CD4-positive, CD25-positive, alpha-beta regulatory T cell (primary cell): ENCODE results near the gene ALDOC. TPM values are rescaled to one million over a fixed set of nuclear protein-coding genes. Genes with fewer than 3 reads are reported as not detected.

ENCODE experiments used
- ATAC-seq, 2 donors: fragments of 150-1000 bp; cut with Tn5 transposase; one replicate each; pipeline ENCODE4 v1.10.0; 2021; ENCODE audit warnings: low read depth in 2 of 2, moderate number of reproducible peaks in 2 of 2, moderate library complexity in 1 of 2
- DNase-seq, 3 donors: peaks; one replicate each; pipeline versions ENCODE4 v3.0.0 to v3.0.0-alpha.2; 2012 to 2022; ENCODE audit warnings: mixed read lengths in 1 of 3
- H3K27ac ChIP-seq: one replicate; pipeline ENCODE4 v1.7.0; 2013; ENCODE audit warnings: mild to moderate bottlenecking, low read length; ENCODE audit not compliant: insufficient read depth, poor library complexity, severe bottlenecking
- H3K27me3 ChIP-seq: one replicate; pipeline ENCODE4 v1.7.0; 2013; ENCODE audit warnings: low read length; ENCODE audit not compliant: control insufficient read depth, insufficient read depth
- H3K36me3 ChIP-seq: one replicate; pipeline ENCODE4 v1.7.0; 2013; ENCODE audit warnings: mild to moderate bottlenecking, low read length, moderate library complexity; ENCODE audit not compliant: control insufficient read depth, insufficient read depth
- H3K4me1 ChIP-seq: 2 replicates; pipeline ENCODE4 v1.7.0; 2013; ENCODE audit warnings: mild to moderate bottlenecking, low read length; ENCODE audit not compliant: insufficient read depth, control insufficient read depth, poor library complexity, severe bottlenecking
- H3K4me3 ChIP-seq: one replicate; pipeline ENCODE4 v1.7.0; 2013; ENCODE audit warnings: low read depth, mild to moderate bottlenecking, low read length, moderate library complexity
- H3K9me3 ChIP-seq, 2 experiments: 1 replicate in 1 of 2; 2 replicates in 1 of 2; pipeline ENCODE4 v1.7.0; 2013; ENCODE audit warnings: low read length in 2 of 2, mild to moderate bottlenecking in 1 of 2, moderate library complexity in 1 of 2; ENCODE audit not compliant: control insufficient read depth in 2 of 2
- H3K27ac Mint-ChIP-seq, 3 donors: one replicate each; pipeline ENCODE4 v1.8.0; 2020 to 2022; ENCODE audit warnings: mild to moderate bottlenecking in 3 of 3, mixed read lengths in 3 of 3, moderate library complexity in 2 of 3
- H3K27me3 Mint-ChIP-seq: one replicate; pipeline ENCODE4 v1.8.0; 2022; ENCODE audit warnings: mild to moderate bottlenecking, mixed read lengths
- H3K36me3 Mint-ChIP-seq: one replicate; pipeline ENCODE4 v1.8.0; 2020; ENCODE audit warnings: mixed read lengths
- H3K4me1 Mint-ChIP-seq, 4 donors: one replicate each; pipeline ENCODE4 v1.8.0; 2020 to 2022; ENCODE audit warnings: mixed read lengths in 4 of 4, mild to moderate bottlenecking in 1 of 4
- H3K4me3 Mint-ChIP-seq, 4 donors: one replicate each; pipeline ENCODE4 v1.8.0; 2020 to 2022; ENCODE audit warnings: mild to moderate bottlenecking in 4 of 4, mixed read lengths in 4 of 4, moderate library complexity in 3 of 4
- H3K9me3 Mint-ChIP-seq, 7 donors: one replicate each; pipeline ENCODE4 v1.8.0; 2020 to 2022; ENCODE audit warnings: mixed read lengths in 7 of 7, mild to moderate bottlenecking in 3 of 7, moderate library complexity in 2 of 7
- polyA plus RNA-seq, 4 donors: library from polyadenylated mRNA; unstranded; fragments of 300-500 nt; fragmentation: Illumina TruSeq; gene quantifications; one replicate each; pipeline ENCODE4 v1.2.3, GENCODE V29; 2021
- total RNA-seq: library from RNA; stranded (reverse); gene quantifications from one replicate; pipeline ENCODE4 v1.2.3, GENCODE V29; 2022

ALDOC gene
- total and polyA plus RNA-seq, 5 donors from 2014 or later = 33.0 to 109 (median 86.4) TPM

DNA sequence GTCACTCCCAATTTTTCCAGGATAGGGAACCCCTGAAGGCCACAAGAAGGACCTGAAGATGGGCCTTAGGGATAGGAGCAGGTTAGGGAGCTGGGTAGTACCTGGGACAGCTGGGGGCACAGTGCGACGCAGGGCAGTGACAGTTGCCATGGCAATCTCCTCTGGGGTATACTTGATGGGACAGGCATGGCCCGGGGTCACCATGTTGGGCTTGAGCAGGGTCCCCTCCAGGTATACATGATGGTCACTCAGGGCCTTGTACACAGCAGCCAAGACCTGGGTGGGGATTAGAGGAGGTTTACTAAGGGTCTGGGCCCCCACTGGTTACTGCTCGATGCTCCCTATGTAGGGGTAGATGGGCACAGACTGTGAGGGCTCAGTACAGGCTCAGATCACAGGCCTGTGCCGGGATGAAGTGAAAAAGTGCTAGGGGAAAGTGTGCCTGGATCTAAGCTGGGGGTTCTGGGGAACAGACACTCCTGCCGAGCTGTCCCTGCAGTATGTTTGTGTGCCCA is 2.7 kb downstream of the ALDOC start:
- H3K27me3 ChIP-seq = no peaks in the 10 kb centered on the region
- ATAC-seq (no peak), DNase-seq (no peak)
- H3K27me3 Mint-ChIP-seq = no peaks in the 10 kb centered on the region
- peaks cover 3% of the 10 kb centered on the region for H3K36me3 Mint-ChIP-seq
- H3K9me3 ChIP-seq = no peaks in the 10 kb centered on the region
- peak overlapping the region in 3 of 4 donors; percentile 24 to 73 (median 70) for H3K4me3 Mint-ChIP-seq
- H3K9me3 Mint-ChIP-seq = no peaks in the 10 kb centered on the region
- no peak overlapping the region for H3K27ac ChIP-seq
- no peak overlapping the region for H3K4me3 ChIP-seq
- no peaks in the 10 kb centered on the region for H3K36me3 ChIP-seq
- H3K4me1 Mint-ChIP-seq = peaks cover 14 to 71% (median 45%) of the 10 kb centered on the region in 4 donors
- H3K4me1 ChIP-seq = peaks cover 46% of the 10 kb centered on the region
- H3K27ac Mint-ChIP-seq = no peak overlapping the region

GRCh38 chr17:28573521-28573920 is 3.2 kb downstream of the ALDOC start:
- H3K4me3 Mint-ChIP-seq = peak overlapping the region in 3 of 4 donors; percentile 15 to 99 (median 98)
- Histone ChIP-seq H3K27me3 (no peaks in the 10 kb centered on the region), H3K27ac (no peak overlapping the region), H3K4me3 (no peak overlapping the region), H3K9me3 (no peaks in the 10 kb centered on the region), H3K36me3 (no peaks in the 10 kb centered on the region), H3K4me1 (peaks cover 51% of the 10 kb centered on the region)
- ATAC-seq (no peak), DNase-seq (no peak)
- H3K27me3 Mint-ChIP-seq = no peaks in the 10 kb centered on the region
- H3K27ac Mint-ChIP-seq = no peak overlapping the region
- H3K9me3 Mint-ChIP-seq = peaks cover 0 to 1% (median 0%) of the 10 kb centered on the region in 7 donors
- H3K4me1 Mint-ChIP-seq = peaks cover 16 to 76% (median 48%) of the 10 kb centered on the region in 4 donors
- H3K36me3 Mint-ChIP-seq = peaks cover 3% of the 10 kb centered on the region

DNA sequence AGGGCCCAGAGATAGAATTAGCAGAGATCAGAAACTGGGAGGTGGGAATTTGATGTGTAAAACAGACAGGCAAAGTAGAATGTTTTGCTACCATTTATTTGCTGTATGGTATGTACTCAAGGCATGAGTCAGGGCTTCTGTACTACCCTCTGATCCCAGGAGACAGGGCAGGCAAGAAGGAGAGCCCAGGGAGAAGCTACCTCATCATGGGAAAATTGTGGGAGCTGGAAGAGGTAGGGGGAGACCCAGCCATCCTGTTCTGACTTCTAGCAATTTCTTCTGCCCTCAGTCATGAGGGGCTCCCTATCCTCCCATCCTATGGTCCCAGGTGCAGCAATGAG is 3.7 kb downstream of the ALDOC start:
- H3K4me3 Mint-ChIP-seq = peak overlapping the region; percentile 15 to 99 (median 98)

GRCh38 chr17:28572259-28573039 is 4.2 kb downstream of the ALDOC start:
- DNase-seq (peak in 1 of 3 donors; percentile 44), ATAC-seq (no peak)
- Histone ChIP-seq H3K4me1 (peaks cover 53% of the 10 kb centered on the region), H3K27ac (peak overlapping the region; percentile 84), H3K4me3 (peak overlapping the region; percentile 96), H3K27me3 (no peaks in the 10 kb centered on the region), H3K9me3 (no peaks in the 10 kb centered on the region), H3K36me3 (no peaks in the 10 kb centered on the region)
- Mint-ChIP-seq H3K27me3 (no peaks in the 10 kb centered on the region), H3K9me3 (peaks cover 0 to 1% (median 0%) of the 10 kb centered on the region in 7 donors), H3K4me3 (peak overlapping the region; percentile 92 to 99 (median 98)), H3K4me1 (peaks cover 20 to 87% (median 57%) of the 10 kb centered on the region in 4 donors), H3K36me3 (peaks cover 8% of the 10 kb centered on the region), H3K27ac (peak overlapping the region; percentile 87 to 97 (median 95))

More for the DNA sequence above, 3.7 kb downstream of the ALDOC start:
- Histone ChIP-seq H3K27ac (no peak overlapping the region), H3K4me1 (peaks cover 53% of the 10 kb centered on the region), H3K27me3 (no peaks in the 10 kb centered on the region), H3K36me3 (no peaks in the 10 kb centered on the region), H3K9me3 (no peaks in the 10 kb centered on the region), H3K4me3 (peak overlapping the region; percentile 96)
- peaks cover 20 to 81% (median 52%) of the 10 kb centered on the region in 4 donors for H3K4me1 Mint-ChIP-seq
- H3K27me3 Mint-ChIP-seq = no peaks in the 10 kb centered on the region
- DNase-seq (no peak), ATAC-seq (no peak)
- H3K9me3 Mint-ChIP-seq = peaks cover 0 to 1% (median 0%) of the 10 kb centered on the region in 7 donors
- H3K27ac Mint-ChIP-seq = peak overlapping the region in 2 of 3 donors; percentile 95 to 97
- peaks cover 3% of the 10 kb centered on the region for H3K36me3 Mint-ChIP-seq

- ATAC-seq = peak; percentile 98
- no peaks in the 10 kb centered on the region for H3K9me3 ChIP-seq
- H3K4me1 ChIP-seq = peaks cover 46% of the 10 kb centered on the region
Measured at GRCh38 chr17:28571361-28572122, 5.2 kb downstream of the ALDOC start, which contains the start of gene PIGS. PIGS (minus strand) TSS chr17:28571524; CDS start chr17:28571496, 28 bp downstream.

GRCh38 chr17:28570716-28571360 is 5.9 kb downstream of the ALDOC start:
- H3K36me3 ChIP-seq = peaks cover 7% of the 10 kb centered on the region
- Mint-ChIP-seq H3K27me3 (no peaks in the 10 kb centered on the region), H3K4me1 (peaks cover 20 to 78% (median 51%) of the 10 kb centered on the region in 4 donors), H3K4me3 (peak overlapping the region; percentile 92 to 99 (median 98)), H3K27ac (peak overlapping the region; percentile 93 to 97 (median 95)), H3K9me3 (peaks cover 0 to 1% (median 0%) of the 10 kb centered on the region in 7 donors), H3K36me3 (peaks cover 12% of the 10 kb centered on the region)
- H3K9me3 ChIP-seq = no peaks in the 10 kb centered on the region
- peaks cover 43% of the 10 kb centered on the region for H3K4me1 ChIP-seq
- H3K4me3 ChIP-seq = peak overlapping the region; percentile 96
- peak; percentile 51 to 65 (median 51) for DNase-seq
- peak; percentile 32 to 39 for ATAC-seq
- H3K27ac ChIP-seq = peak overlapping the region; percentile 84
- H3K27me3 ChIP-seq = no peaks in the 10 kb centered on the region

More at GRCh38 chr17:28571361-28572122, 5.2 kb downstream of the ALDOC start, which contains the start of gene PIGS:
- H3K4me1 Mint-ChIP-seq = peaks cover 20 to 85% (median 56%) of the 10 kb centered on the region in 4 donors
- H3K9me3 Mint-ChIP-seq = peaks cover 0 to 1% (median 0%) of the 10 kb centered on the region in 7 donors
- Histone ChIP-seq H3K36me3 (peaks cover 7% of the 10 kb centered on the region), H3K4me3 (peak within 1 kb of the TSS; percentile 96), H3K27me3 (no peaks in the 10 kb centered on the region), H3K27ac (peak within 1 kb of the TSS; percentile 84)
- no peaks in the 10 kb centered on the region for H3K27me3 Mint-ChIP-seq
- peak within 1 kb of the TSS; percentile 95 to 97 (median 95) for H3K27ac Mint-ChIP-seq
- peak within 1 kb of the TSS; percentile 92 to 99 (median 98) for H3K4me3 Mint-ChIP-seq
- peaks cover 12% of the 10 kb centered on the region for H3K36me3 Mint-ChIP-seq
- DNase-seq = peak; percentile 86 to 94 (median 88)

DNA sequence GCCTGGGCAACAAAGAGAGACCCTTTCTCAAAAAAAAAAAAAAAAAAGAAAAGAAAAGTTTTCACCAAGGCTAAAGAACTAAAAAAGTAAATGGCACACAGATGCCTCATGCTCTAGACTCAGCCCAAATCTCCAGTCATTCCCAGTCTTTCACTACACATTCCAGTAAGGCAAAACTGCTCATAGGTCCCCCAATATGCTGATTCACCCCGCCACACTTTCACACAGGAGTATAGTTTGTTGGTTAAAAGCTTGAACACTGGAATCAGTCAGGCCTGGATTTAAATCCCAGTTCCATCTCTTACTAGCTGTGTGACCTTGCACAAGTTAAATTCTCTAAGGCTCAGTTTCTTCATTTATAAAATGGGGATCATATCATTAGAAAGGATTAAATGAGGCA is 7.2 kb downstream of the ALDOC start:
- peaks cover 27 to 76% (median 55%) of the 10 kb centered on the region in 4 donors for H3K4me1 Mint-ChIP-seq
- no peaks in the 10 kb centered on the region for H3K27me3 ChIP-seq
- H3K4me3 ChIP-seq = peak overlapping the region; percentile 69

More for the DNA sequence above, 7.2 kb downstream of the ALDOC start:
- peaks cover 0 to 1% (median 0%) of the 10 kb centered on the region in 7 donors for H3K9me3 Mint-ChIP-seq
- H3K36me3 ChIP-seq = peaks cover 7% of the 10 kb centered on the region
- peak overlapping the region; percentile 37 to 97 (median 76) for H3K27ac Mint-ChIP-seq
- H3K4me1 ChIP-seq = peaks cover 41% of the 10 kb centered on the region
- peak overlapping the region; percentile 92 to 99 (median 98) for H3K4me3 Mint-ChIP-seq
- H3K27me3 Mint-ChIP-seq = no peaks in the 10 kb centered on the region
- ATAC-seq (no peak), DNase-seq (no peak)
- H3K36me3 Mint-ChIP-seq = peaks cover 16% of the 10 kb centered on the region
- H3K9me3 ChIP-seq = no peaks in the 10 kb centered on the region
- H3K27ac ChIP-seq = no peak overlapping the region
